ENCODE data around the gene MINK1. TPM values are rescaled to one million over a fixed set of nuclear protein-coding genes. Genes with fewer than 3 reads are reported as not detected.
A peak's percentile ranks its signal among the peaks of the same experiment; 100 is the strongest.

The MINK1 gene
- total and polyA plus RNA-seq, 2 of the 13 experiments (the other 11 are each of a cell fraction or from before 2014, with no cell fraction given), result 17.2 to 63.9 TPM

DNA sequence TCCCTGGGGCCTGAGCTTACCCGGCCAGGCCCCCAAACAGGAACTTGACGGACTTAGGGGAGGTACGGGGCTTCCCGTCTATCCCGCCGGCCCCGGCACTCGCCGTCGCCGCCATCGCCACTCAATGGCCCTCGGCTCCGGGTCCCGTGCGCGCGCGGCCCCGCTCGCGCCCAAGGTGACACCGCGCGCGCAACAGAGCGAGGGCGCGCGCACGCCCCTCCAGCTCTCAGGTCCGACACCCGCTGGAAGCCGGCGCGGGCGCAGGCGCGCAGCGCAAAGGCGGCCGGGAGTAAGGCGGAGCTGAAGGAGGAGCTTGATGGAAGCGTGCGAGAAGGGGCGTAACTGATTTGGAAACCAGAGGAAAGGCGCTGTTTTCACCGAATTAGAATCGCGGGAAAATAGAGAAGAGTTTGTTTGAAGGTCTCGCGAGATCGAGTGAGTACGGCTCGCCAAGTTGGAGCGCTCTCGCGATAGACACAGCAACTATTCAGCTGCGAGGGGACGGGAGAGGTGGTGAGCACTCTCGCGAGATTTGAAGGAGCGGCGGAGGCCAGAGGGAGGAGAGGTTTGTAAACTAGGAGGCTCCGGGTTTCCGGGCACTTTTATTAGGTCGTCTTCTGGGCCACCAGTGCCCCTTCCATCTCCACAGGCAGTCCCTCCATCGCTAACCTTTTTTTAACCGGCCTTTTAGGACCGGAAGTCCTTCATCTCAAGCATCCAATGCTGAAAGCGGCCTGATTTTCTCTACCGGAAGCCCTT is 106.8 kb downstream of the MINK1 start, which contains the start of the genes RNF167 and SLC25A11 (continued):
- no peak for TF ChIP-seq ZNF776 (CRISPR knock-in tag; IDR thresholded peaks at IDR 0.05)
- no peak for TF ChIP-seq KDM1A (CRISPR knock-in tag; IDR thresholded peaks at IDR 0.05)
- TF ChIP-seq, protein P1, sequence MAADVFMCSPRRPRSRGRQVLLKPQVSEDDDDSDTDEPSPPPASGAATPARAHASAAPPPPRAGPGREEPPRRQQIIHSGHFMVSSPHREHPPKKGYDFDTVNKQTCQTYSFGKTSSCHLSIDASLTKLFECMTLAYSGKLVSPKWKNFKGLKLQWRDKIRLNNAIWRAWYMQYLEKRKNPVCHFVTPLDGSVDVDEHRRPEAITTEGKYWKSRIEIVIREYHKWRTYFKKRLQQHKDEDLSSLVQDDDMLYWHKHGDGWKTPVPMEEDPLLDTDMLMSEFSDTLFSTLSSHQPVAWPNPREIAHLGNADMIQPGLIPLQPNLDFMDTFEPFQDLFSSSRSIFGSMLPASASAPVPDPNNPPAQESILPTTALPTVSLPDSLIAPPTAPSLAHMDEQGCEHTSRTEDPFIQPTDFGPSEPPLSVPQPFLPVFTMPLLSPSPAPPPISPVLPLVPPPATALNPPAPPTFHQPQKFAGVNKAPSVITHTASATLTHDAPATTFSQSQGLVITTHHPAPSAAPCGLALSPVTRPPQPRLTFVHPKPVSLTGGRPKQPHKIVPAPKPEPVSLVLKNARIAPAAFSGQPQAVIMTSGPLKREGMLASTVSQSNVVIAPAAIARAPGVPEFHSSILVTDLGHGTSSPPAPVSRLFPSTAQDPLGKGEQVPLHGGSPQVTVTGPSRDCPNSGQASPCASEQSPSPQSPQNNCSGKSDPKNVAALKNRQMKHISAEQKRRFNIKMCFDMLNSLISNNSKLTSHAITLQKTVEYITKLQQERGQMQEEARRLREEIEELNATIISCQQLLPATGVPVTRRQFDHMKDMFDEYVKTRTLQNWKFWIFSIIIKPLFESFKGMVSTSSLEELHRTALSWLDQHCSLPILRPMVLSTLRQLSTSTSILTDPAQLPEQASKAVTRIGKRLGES (CRISPR knock-in tag; IDR thresholded peaks at IDR 0.05; ENCODE audit: borderline replicate concordance), result no peak
- no peak for TF ChIP-seq ZNF781 (CRISPR knock-in tag; IDR thresholded peaks at IDR 0.05; ENCODE audit: borderline replicate concordance, not compliant biosample characterization)
- TF ChIP-seq CBFB (CRISPR knock-in tag; IDR thresholded peaks at IDR 0.05), result no peak
- TF ChIP-seq, protein P2, sequence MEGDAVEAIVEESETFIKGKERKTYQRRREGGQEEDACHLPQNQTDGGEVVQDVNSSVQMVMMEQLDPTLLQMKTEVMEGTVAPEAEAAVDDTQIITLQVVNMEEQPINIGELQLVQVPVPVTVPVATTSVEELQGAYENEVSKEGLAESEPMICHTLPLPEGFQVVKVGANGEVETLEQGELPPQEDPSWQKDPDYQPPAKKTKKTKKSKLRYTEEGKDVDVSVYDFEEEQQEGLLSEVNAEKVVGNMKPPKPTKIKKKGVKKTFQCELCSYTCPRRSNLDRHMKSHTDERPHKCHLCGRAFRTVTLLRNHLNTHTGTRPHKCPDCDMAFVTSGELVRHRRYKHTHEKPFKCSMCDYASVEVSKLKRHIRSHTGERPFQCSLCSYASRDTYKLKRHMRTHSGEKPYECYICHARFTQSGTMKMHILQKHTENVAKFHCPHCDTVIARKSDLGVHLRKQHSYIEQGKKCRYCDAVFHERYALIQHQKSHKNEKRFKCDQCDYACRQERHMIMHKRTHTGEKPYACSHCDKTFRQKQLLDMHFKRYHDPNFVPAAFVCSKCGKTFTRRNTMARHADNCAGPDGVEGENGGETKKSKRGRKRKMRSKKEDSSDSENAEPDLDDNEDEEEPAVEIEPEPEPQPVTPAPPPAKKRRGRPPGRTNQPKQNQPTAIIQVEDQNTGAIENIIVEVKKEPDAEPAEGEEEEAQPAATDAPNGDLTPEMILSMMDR (CRISPR knock-in tag; IDR thresholded peaks at IDR 0.05), result no peak
- 0 out of 2 replicates have a peak, but pooled peaks have one; percentile 11 for TF ChIP-seq TOPORS (CRISPR knock-in tag; IDR thresholded peaks at IDR 0.05)
- TF ChIP-seq TP53 (CRISPR knock-in tag; conservative IDR thresholded peaks at IDR 0.05), result 0 out of 2 replicates have a peak, but pooled peaks have one; percentile 13
- TF ChIP-seq, protein P3, sequence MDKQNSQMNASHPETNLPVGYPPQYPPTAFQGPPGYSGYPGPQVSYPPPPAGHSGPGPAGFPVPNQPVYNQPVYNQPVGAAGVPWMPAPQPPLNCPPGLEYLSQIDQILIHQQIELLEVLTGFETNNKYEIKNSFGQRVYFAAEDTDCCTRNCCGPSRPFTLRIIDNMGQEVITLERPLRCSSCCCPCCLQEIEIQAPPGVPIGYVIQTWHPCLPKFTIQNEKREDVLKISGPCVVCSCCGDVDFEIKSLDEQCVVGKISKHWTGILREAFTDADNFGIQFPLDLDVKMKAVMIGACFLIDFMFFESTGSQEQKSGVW (CRISPR knock-in tag; IDR thresholded peaks at IDR 0.05; ENCODE audit: borderline replicate concordance), result no peak
- TF ChIP-seq, protein P4, sequence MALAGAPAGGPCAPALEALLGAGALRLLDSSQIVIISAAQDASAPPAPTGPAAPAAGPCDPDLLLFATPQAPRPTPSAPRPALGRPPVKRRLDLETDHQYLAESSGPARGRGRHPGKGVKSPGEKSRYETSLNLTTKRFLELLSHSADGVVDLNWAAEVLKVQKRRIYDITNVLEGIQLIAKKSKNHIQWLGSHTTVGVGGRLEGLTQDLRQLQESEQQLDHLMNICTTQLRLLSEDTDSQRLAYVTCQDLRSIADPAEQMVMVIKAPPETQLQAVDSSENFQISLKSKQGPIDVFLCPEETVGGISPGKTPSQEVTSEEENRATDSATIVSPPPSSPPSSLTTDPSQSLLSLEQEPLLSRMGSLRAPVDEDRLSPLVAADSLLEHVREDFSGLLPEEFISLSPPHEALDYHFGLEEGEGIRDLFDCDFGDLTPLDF (CRISPR knock-in tag; IDR thresholded peaks at IDR 0.05), result peak; percentile 82
- no peak for TF ChIP-seq ZKSCAN5 (CRISPR knock-in tag; IDR thresholded peaks at IDR 0.05)
- no peak for TF ChIP-seq SMAD9 (CRISPR knock-in tag; IDR thresholded peaks at IDR 0.05)
- TF ChIP-seq, protein P5, sequence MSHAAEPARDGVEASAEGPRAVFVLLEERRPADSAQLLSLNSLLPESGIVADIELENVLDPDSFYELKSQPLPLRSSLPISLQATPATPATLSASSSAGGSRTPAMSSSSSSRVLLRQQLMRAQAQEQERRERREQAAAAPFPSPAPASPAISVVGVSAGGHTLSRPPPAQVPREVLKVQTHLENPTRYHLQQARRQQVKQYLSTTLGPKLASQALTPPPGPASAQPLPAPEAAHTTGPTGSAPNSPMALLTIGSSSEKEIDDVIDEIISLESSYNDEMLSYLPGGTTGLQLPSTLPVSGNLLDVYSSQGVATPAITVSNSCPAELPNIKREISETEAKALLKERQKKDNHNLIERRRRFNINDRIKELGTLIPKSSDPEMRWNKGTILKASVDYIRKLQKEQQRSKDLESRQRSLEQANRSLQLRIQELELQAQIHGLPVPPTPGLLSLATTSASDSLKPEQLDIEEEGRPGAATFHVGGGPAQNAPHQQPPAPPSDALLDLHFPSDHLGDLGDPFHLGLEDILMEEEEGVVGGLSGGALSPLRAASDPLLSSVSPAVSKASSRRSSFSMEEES (CRISPR knock-in tag; IDR thresholded peaks at IDR 0.05), result no peak
- TF ChIP-seq ATF7 (IDR thresholded peaks at IDR 0.05), result no peak
- TF ChIP-seq ATF7 (CRISPR knock-in tag; IDR thresholded peaks at IDR 0.05), result no peak
- peak; percentile 77; the same call in 1 of the 2 replicates for TF ChIP-seq YEATS4 (CRISPR knock-in tag; IDR thresholded peaks at IDR 0.05; ENCODE audit: borderline replicate concordance)
- TF ChIP-seq ZNF350 (CRISPR knock-in tag; IDR thresholded peaks at IDR 0.05; ENCODE audit: borderline replicate concordance, low read depth), result no peak; the same call in 1 of the 2 replicates
- peak; percentile 25; the same call in 1 of the 2 replicates for TF ChIP-seq IRF2 (CRISPR knock-in tag; IDR thresholded peaks at IDR 0.05)
- no peak for TF ChIP-seq AKAP8 (CRISPR knock-in tag; IDR thresholded peaks at IDR 0.05)
- no peak for TF ChIP-seq ZFP36 (IDR thresholded peaks at IDR 0.05; ENCODE audit: borderline replicate concordance, low read depth, low read length, partially characterized antibody)
